ENCODE data around the gene SRP9.
"Not testable (repeated sequence)": the region's sequence is repeated elsewhere in the genome, so short reads cannot be mapped to it uniquely, and the experiment has no call there.

Gene SRP9

DNA sequence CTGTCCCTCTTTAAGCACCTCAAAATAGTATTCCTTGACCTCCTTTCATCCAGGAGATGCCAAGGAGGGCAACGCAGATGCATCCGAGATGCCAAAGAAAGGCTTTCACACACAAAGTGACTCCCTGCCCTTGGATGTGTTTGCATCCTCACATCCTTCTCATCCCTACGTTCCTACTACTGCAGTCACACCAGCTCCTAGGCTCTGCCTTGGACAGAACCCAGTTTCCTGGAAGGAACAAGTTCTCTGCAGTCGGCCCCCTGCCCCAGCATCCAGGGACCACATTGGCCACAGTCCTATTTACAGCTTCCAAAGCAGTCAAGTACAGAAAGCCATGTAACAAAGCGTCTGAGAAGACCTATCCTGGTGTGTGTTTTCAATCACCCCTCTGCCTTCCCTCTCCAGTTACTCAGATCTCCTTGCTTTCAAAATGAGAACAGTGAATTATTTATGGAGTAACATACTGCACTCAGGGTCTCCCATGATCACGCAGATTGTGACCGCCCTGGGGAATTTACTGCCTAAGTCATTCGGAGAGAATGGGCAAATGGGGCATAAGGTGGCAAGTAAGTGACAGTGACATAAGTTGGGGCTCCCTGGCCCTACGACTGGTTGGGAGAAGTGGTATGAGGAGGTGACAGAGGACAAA is 21.8 kb upstream of the SRP9 start:
- DNase-seq (ENCODE audit: low read depth) = no peak

- DNase-seq (ENCODE audit: low read depth) = no peak
These were observed 19.5 kb upstream of the SRP9 start for GRCh38 chr1:225757927-225758656.

DNA sequence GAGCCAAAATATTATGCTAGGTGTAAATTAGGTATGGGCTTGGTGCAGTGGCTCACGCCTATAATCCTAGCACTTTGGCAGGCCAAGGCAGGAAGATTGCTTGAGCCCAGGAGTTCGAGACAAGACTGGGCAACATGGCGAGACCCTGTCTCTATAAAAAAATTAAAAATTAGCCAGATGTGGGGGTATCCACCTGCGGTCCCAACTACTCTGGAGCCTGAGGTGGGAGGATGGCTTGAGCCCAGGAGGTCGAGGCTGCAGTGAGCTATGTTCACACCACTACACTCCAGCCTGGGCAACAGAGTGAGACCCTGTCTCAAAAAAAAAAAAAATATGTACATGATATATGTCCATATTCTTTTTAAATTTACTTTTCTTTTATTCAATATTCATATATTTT is 17.7 kb upstream of the SRP9 start:
- DNase-seq (ENCODE audit: low read depth) = not testable (repeated sequence)

DNA sequence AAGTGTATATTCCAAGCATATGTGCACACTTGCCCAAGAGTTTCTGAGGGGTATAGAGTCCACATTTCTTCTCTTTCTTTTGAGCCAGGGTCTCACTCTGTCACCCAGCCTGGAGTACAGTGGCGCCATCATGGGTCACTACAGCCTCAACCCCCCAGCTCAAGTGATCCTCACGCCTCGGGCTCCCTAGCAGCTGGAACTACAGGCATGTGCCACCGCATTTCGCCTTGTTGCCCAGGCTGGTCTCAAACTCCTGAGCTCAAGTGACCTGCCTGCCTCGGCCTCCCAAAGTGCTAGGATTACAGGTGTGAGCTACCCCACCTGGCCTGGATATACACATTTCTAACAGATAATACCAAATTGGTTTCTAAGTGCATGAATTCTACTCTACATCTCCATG is 17.1 kb upstream of the SRP9 start:
- no peak for DNase-seq (ENCODE audit: low read depth)

GRCh38 chr1:225761395-225761794 is 16.2 kb upstream of the SRP9 start:
- not testable (repeated sequence) for DNase-seq (ENCODE audit: low read depth)

DNA sequence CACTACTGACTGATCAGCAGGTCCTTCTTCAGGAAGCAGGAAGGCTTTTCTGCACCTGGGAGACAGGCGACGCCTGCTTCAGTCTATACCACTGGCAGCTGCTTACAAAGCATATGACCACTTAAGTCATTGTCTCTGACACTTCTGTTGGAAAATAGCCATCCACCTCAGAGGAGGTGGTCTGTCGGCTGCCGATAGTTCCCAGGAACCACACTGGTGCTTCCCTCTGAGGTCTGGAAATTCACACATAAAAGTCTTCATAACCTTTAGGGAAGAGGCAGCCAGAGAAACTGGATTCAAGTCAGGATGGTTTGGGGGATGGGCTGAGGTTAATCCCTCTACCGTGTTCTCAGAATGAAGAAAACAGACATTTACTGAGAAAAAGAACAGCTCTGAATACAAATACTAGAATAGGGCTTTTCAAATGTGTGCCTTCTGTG is 15.6 kb upstream of the SRP9 start:
- DNase-seq (ENCODE audit: low read depth) = no peak

DNA sequence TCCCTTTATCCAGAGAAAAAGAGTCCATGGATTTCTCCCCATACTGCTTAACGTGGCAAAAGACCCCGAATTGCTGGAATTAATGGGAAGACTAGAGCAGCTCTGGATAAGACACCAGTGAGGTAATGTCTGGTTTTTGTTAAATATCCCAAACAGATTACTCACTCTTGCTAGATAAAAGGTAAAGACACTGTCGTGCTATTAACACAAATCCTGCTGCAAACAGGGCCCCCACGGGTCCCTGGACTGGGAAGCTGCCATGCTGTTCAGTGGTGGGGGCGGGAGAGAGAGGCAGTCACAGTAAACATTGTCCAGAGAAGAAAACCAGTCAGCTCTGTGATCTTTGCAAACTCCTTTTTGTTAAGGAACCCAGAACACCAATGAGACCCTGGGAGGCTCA is 15.2 kb upstream of the SRP9 start:
- no peak for DNase-seq (ENCODE audit: low read depth)

DNA sequence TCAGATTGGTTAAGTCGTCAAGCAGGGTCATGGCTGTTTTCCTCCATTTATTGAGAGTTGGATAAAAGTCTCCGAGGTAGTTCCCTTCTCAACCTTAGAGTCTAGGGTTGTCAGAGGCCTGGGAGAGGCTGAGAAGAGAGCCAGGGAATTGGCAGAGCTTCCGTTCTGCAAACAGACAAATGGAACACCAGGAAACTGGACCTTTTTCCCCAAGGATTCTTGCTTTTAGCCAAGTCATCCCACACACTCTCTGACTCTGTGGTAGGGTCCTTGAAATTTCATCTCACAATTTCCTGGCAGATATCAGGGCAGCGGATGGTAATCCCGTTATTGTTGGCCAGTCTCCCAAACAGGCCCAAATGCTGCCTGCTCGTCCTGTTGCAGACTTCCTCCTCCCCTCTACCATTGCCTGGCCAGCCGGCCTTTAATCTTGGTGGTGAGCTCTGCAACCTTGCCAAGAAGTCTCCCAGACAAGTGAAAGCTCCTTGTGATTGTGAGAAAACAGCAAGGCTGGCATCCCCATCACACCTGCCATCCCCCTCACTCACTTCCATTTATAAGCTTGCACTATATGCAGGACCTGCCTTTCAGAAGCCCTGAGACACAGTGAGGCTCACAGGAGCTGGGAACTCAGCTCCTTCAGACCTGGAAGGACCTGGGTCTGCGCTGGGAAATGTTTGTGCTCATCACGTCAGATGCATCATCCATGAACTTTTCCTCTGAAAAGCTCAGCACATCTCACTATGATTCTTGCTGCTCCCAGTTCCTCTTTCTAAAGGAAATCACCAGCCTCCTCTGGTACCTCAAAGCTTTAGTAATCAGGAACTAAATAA is 13.7 kb upstream of the SRP9 start:
- DNase-seq (ENCODE audit: low read depth) = no peak

GRCh38 chr1:225765982-225766674 is 11.5 kb upstream of the SRP9 start:
- DNase-seq (ENCODE audit: low read depth) = no peak

DNA sequence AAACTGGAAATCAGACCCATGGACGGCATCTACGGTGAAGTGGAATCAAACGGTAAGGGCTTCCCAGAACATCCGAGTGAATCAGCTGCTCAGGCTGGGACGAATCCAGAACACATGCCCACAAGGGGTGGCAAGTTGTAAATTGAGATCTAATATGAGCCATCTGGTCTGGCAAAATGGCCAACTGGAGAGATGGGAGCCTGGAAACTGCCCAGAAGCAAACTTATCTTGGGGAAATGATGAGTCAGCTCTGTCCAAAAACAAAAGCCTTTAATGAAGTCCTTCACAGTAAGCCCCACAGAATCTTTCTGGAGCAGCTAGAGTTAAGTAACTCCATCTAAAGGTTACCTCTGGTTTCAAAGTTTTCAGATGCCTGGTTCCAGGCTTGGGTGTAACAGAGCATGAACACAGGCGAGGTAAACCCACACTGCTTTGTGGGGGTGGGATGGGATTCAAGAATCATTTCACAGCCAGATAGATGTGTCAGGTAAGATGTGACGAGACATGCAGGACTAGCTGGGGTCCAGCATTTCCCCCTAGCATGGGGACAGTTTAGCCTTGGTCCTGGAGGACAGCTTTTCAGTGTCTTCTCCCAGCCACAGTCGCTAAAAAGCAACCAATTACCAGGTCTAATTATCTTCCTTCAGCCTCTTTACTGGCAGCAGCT is 10.5 kb upstream of the SRP9 start:
- peak; percentile 93 for DNase-seq (ENCODE audit: low read depth)

GRCh38 chr1:225767634-225768540 is 9.7 kb upstream of the SRP9 start:
- no peak for DNase-seq (ENCODE audit: low read depth)

GRCh38 chr1:225768662-225769426 is 8.8 kb upstream of the SRP9 start:
- DNase-seq (ENCODE audit: low read depth) = no peak

DNA sequence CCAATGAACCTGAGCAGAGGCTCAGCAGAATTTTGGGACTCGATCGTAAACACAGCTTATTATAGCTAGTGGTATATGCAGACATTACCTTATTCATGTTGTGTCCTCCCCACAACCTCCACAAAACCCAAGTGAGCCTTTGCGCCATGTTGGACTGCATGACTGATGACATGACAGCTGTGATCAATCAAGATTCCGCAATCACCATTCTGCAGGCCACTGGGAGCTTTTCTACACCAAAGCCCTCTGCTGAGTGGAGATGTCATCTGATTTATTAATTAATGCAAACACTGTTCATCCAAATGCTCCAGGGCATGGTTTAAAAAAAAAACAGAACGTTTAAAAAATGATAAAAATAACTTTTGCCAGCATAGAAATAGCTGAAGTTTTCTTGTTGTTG is 7.9 kb upstream of the SRP9 start:
- DNase-seq (ENCODE audit: low read depth) = no peak

GRCh38 chr1:225770561-225771248 is 6.9 kb upstream of the SRP9 start:
- DNase-seq (ENCODE audit: low read depth) = no peak

GRCh38 chr1:225771661-225772322 is 5.8 kb upstream of the SRP9 start:
- DNase-seq (ENCODE audit: low read depth) = no peak

DNA sequence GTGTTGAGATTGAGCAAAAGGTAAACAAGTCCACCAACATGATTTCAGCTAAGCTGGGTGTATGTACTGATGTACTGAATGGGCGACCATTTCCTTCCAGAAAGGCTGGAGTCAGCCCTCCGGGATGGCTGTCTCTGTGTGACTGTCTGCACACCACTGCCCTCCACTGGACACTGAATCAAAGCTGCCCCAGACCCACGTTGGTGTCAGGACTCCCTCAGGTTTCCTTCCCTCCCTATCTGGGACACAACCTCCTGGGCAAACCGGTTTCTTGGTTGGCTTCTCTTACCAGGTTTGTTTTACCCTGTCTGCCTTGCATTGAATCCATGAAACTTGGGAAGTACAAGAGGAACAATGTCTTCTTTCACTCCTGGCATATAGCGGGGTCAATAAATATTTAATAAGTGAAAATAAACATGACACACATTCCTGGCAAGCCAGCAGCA is 5.3 kb upstream of the SRP9 start:
- DNase-seq (ENCODE audit: low read depth) = no peak

GRCh38 chr1:225772848-225773247 is 4.8 kb upstream of the SRP9 start:
- no peak for DNase-seq (ENCODE audit: low read depth)

GRCh38 chr1:225774281-225775147 is 3.1 kb upstream of the SRP9 start:
- peak; percentile 77 for DNase-seq (ENCODE audit: low read depth)
